SK-N-SH treated with all-trans-retinoic acid at 6 μM for 48 hours (cell line): Measurements from ENCODE around the gene AXIN2.

Experiments used
- ATAC-seq: fragments of 200-7000 bp; cut with Tn5 transposase; 3 replicates; pipeline ENCODE4 v1.9.1; 2020; ENCODE audit warnings: mild to moderate bottlenecking, moderate library complexity
- BACH2 ChIP-seq: fragments of 250-450 bp; sonication (Bioruptor Pico); IDR thresholded peaks from 2 replicates; pipeline ENCODE4 v1.9.0; 2021; ENCODE audit warnings: mild to moderate bottlenecking, borderline replicate concordance
- CSDC2 ChIP-seq: fragments of 250-450 bp; sonication (Bioruptor Pico); IDR thresholded peaks from 2 replicates; pipeline ENCODE4 v1.5.0; 2020; ENCODE audit warnings: mild to moderate bottlenecking, moderate library complexity
- CSRNP3 ChIP-seq: fragments of 250-450 bp; sonication (Bioruptor Pico); IDR thresholded peaks from 2 replicates; pipeline ENCODE4 v1.5.1; 2021; ENCODE audit warnings: mild to moderate bottlenecking, moderate library complexity
- ESRRG ChIP-seq: fragments of 250-450 bp; sonication (Bioruptor Pico); IDR thresholded peaks from 2 replicates; pipeline ENCODE4 v1.6.1; 2021; ENCODE audit warnings: mild to moderate bottlenecking
- GLIS3 ChIP-seq: fragments of 250-450 bp; sonication (Bioruptor Pico); IDR thresholded peaks from 2 replicates; pipeline ENCODE4 v1.5.0; 2020; ENCODE audit warnings: mild to moderate bottlenecking, moderate library complexity
- ISL1 ChIP-seq: fragments of 250-450 bp; sonication (Bioruptor Pico); IDR thresholded peaks from 2 replicates; pipeline ENCODE4 v2.1.2; 2022; ENCODE audit warnings: mild to moderate bottlenecking, moderate library complexity
- OSR1 ChIP-seq: fragments of 250-450 bp; sonication (Bioruptor Pico); IDR thresholded peaks from 2 replicates; pipeline ENCODE4 v1.8.0; 2022; ENCODE audit warnings: moderate library complexity, mild to moderate bottlenecking, inconsistent platforms
- RARB ChIP-seq: fragments of 250-450 bp; sonication (Bioruptor Pico); IDR thresholded peaks from 2 replicates; pipeline ENCODE4 v1.8.0; 2021; ENCODE audit warnings: mild to moderate bottlenecking, moderate library complexity
- SNAI2 ChIP-seq: fragments of 250-450 bp; sonication (Bioruptor Pico); IDR thresholded peaks from 2 replicates; pipeline ENCODE4 v1.5.0; 2020; ENCODE audit warnings: mild to moderate bottlenecking, moderate library complexity
- TCF4 ChIP-seq: fragments of 250-450 bp; sonication (Bioruptor Pico); IDR thresholded peaks from 2 replicates; pipeline ENCODE4 v1.8.0; 2021; ENCODE audit warnings: mild to moderate bottlenecking, moderate library complexity, borderline replicate concordance
- TOX ChIP-seq: fragments of 250-450 bp; sonication (Bioruptor Pico); IDR thresholded peaks from 2 replicates; pipeline ENCODE4 v1.8.0; 2021; ENCODE audit warnings: mild to moderate bottlenecking, moderate library complexity, borderline replicate concordance
- ZFP3 ChIP-seq: fragments of 250-450 bp; sonication (Bioruptor Pico); IDR thresholded peaks from 2 replicates; pipeline ENCODE4 v1.5.0; 2020; ENCODE audit warnings: mild to moderate bottlenecking, moderate library complexity
- ZFP30 ChIP-seq: fragments of 450-650 bp; formaldehyde crosslinking; IDR thresholded peaks from 2 replicates; pipeline ENCODE4 v1.5.0; 2022; ENCODE audit warnings: mild to moderate bottlenecking, moderate library complexity
- ZNF565 ChIP-seq: fragments of 450-650 bp; formaldehyde crosslinking; conservative IDR thresholded peaks from 2 replicates; pipeline ENCODE4 v1.5.0; 2020; ENCODE audit warnings: low read depth, mild to moderate bottlenecking, moderate library complexity
- ZNF70 ChIP-seq: fragments of 450-650 bp; formaldehyde crosslinking; IDR thresholded peaks from 2 replicates; pipeline ENCODE4 v1.5.0; 2020; ENCODE audit warnings: mild to moderate bottlenecking, moderate library complexity
- ZNF8 ChIP-seq: fragments of 450-650 bp; formaldehyde crosslinking; IDR thresholded peaks from 2 replicates; pipeline ENCODE4 v1.5.0; 2020; ENCODE audit warnings: mild to moderate bottlenecking, moderate library complexity
- TF ChIP-seq, protein P1 (sequence below): fragments of 250-450 bp; sonication (Bioruptor Pico); IDR thresholded peaks from 2 replicates; pipeline ENCODE4 v1.5.0; 2020; ENCODE audit warnings: mild to moderate bottlenecking, moderate library complexity
- TF ChIP-seq, protein P2 (sequence below): fragments of 250-450 bp; sonication (Bioruptor Pico); IDR thresholded peaks from 2 replicates; pipeline ENCODE4 v1.8.0; 2020; ENCODE audit warnings: mild to moderate bottlenecking, moderate library complexity, borderline replicate concordance
- TF ChIP-seq, protein P3 (sequence below): fragments of 250-450 bp; sonication (Bioruptor Pico); IDR thresholded peaks from 2 replicates; pipeline ENCODE4 v1.5.1; 2020; ENCODE audit warnings: low read depth, mild to moderate bottlenecking, moderate library complexity
- TF ChIP-seq, protein P4 (sequence below): fragments of 250-450 bp; sonication (Bioruptor Pico); IDR thresholded peaks from 2 replicates; pipeline ENCODE4 v1.8.0; 2021; ENCODE audit warnings: low read depth, mild to moderate bottlenecking, moderate library complexity, borderline replicate concordance

AXIN2 gene

DNA sequence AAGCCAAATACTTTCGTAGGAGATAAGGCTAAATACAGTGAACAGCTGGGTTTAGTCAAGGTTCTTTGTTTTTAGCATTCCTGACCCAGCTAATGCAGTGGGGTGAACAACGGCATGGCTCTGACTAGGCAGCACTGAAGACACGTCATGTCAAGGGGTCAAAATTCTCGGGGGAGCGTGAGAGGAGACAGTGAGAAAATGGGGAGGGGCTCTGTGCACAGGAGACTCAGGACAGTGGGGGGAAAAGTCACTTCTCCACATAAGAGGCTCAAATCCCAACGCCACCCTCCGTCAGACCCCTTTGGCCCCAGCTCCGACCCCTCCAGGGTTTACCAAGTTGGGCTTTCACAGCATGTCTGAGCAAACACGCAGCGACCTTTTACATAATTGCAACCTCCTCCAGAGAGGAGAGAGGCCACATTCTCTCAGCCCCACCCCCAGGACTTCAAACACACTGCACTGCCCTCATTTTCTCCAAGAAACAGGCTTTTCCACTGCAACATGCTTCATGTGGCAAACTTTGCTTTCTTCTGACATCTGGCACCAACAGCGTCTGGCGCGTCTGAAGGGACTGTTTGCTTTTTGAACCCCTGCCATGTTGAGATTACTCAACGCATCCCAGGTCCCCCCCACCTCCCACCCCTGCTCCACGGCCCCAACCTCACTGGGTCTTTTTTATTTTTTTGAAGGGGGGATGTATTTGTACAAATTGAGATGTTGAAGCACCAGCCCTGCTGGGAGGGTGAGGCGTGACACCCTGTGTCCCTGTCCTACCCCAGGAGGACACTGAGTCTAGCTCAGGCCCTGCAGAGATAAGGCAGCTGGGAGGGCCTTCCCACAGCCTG lies 30.0 kb downstream of the AXIN2 start:
- peak; percentile 59 for ATAC-seq
- TF ChIP-seq ZNF8 (CRISPR knock-in tag) (no peak), ZNF70 (no peak), SNAI2 (no peak), CSRNP3 (CRISPR knock-in tag) (no peak), ZNF565 (no peak), TCF4 (CRISPR knock-in tag) (no peak), ISL1 (CRISPR knock-in tag) (no peak), ZFP3 (CRISPR knock-in tag) (no peak), ZFP30 (no peak), OSR1 (no peak), GLIS3 (CRISPR knock-in tag) (no peak), RARB (CRISPR knock-in tag) (no peak), TOX (CRISPR knock-in tag) (no peak), ESRRG (CRISPR knock-in tag) (no peak)
- TF ChIP-seq, protein P1, sequence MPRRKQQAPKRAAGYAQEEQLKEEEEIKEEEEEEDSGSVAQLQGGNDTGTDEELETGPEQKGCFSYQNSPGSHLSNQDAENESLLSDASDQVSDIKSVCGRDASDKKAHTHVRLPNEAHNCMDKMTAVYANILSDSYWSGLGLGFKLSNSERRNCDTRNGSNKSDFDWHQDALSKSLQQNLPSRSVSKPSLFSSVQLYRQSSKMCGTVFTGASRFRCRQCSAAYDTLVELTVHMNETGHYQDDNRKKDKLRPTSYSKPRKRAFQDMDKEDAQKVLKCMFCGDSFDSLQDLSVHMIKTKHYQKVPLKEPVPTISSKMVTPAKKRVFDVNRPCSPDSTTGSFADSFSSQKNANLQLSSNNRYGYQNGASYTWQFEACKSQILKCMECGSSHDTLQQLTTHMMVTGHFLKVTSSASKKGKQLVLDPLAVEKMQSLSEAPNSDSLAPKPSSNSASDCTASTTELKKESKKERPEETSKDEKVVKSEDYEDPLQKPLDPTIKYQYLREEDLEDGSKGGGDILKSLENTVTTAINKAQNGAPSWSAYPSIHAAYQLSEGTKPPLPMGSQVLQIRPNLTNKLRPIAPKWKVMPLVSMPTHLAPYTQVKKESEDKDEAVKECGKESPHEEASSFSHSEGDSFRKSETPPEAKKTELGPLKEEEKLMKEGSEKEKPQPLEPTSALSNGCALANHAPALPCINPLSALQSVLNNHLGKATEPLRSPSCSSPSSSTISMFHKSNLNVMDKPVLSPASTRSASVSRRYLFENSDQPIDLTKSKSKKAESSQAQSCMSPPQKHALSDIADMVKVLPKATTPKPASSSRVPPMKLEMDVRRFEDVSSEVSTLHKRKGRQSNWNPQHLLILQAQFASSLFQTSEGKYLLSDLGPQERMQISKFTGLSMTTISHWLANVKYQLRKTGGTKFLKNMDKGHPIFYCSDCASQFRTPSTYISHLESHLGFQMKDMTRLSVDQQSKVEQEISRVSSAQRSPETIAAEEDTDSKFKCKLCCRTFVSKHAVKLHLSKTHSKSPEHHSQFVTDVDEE, result no peak
- TF ChIP-seq, protein P2, sequence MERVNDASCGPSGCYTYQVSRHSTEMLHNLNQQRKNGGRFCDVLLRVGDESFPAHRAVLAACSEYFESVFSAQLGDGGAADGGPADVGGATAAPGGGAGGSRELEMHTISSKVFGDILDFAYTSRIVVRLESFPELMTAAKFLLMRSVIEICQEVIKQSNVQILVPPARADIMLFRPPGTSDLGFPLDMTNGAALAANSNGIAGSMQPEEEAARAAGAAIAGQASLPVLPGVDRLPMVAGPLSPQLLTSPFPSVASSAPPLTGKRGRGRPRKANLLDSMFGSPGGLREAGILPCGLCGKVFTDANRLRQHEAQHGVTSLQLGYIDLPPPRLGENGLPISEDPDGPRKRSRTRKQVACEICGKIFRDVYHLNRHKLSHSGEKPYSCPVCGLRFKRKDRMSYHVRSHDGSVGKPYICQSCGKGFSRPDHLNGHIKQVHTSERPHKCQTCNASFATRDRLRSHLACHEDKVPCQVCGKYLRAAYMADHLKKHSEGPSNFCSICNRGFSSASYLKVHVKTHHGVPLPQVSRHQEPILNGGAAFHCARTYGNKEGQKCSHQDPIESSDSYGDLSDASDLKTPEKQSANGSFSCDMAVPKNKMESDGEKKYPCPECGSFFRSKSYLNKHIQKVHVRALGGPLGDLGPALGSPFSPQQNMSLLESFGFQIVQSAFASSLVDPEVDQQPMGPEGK (CRISPR knock-in tag), result no peak
- TF ChIP-seq, protein P3, sequence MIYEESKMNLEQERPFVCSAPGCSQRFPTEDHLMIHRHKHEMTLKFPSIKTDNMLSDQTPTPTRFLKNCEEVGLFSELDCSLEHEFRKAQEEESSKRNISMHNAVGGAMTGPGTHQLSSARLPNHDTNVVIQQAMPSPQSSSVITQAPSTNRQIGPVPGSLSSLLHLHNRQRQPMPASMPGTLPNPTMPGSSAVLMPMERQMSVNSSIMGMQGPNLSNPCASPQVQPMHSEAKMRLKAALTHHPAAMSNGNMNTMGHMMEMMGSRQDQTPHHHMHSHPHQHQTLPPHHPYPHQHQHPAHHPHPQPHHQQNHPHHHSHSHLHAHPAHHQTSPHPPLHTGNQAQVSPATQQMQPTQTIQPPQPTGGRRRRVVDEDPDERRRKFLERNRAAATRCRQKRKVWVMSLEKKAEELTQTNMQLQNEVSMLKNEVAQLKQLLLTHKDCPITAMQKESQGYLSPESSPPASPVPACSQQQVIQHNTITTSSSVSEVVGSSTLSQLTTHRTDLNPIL (CRISPR knock-in tag), result no peak
- TF ChIP-seq, protein P4, sequence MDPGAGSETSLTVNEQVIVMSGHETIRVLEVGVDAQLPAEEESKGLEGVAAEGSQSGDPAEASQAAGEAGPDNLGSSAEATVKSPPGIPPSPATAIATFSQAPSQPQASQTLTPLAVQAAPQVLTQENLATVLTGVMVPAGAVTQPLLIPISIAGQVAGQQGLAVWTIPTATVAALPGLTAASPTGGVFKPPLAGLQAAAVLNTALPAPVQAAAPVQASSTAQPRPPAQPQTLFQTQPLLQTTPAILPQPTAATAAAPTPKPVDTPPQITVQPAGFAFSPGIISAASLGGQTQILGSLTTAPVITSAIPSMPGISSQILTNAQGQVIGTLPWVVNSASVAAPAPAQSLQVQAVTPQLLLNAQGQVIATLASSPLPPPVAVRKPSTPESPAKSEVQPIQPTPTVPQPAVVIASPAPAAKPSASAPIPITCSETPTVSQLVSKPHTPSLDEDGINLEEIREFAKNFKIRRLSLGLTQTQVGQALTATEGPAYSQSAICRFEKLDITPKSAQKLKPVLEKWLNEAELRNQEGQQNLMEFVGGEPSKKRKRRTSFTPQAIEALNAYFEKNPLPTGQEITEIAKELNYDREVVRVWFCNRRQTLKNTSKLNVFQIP (CRISPR knock-in tag), result no peak

- TF ChIP-seq, protein P4 (CRISPR knock-in tag), result no peak
- TF ChIP-seq RARB (CRISPR knock-in tag), result no peak
- TF ChIP-seq TOX (CRISPR knock-in tag), result no peak
- TF ChIP-seq, protein P1, result no peak; the same call in 1 of the 2 replicates
- TF ChIP-seq, protein P2 (CRISPR knock-in tag), result no peak
- TF ChIP-seq ZNF8 (CRISPR knock-in tag), result no peak
- no peak for TF ChIP-seq CSDC2 (CRISPR knock-in tag)
- no peak for TF ChIP-seq SNAI2
- TF ChIP-seq GLIS3 (CRISPR knock-in tag), result no peak
- TF ChIP-seq BACH2 (CRISPR knock-in tag), result no peak
- no peak for ATAC-seq
These were observed 30.8 kb downstream of the AXIN2 start for GRCh38 chr17:65530523-65531255.
